Head of caudate nucleus (tissue), 42 donors: ENCODE measurements around the gene ESPL1.
A peak's percentile ranks its signal among the peaks of the same experiment; 100 is the strongest.
"Not testable (repeated sequence)": the region's sequence is repeated elsewhere in the genome, so short reads cannot be mapped to it uniquely, and the experiment has no call there.

ENCODE experiments used
- DNase-seq, 42 donors: peaks; one replicate each; pipeline versions ENCODE4 v3.0.0 to v3.0.0-alpha.2; 2020 to 2021; ENCODE audit warnings: mixed read lengths in 7 of 42
- intact Hi-C: fragments of 100-400 bp; cut with DNase I; formaldehyde crosslinking; loops from one replicate; pipeline ENCODE4 v1.15.0; 2022

ESPL1 gene

GRCh38 chr12:53326460-53327185 lies 58.5 kb downstream of the ESPL1 start:
- intact Hi-C loops, result loop anchor here (10.0 kb wide), 1 partner anchor 112 kb away; no protein-coding TSS in a partner anchor

GRCh38 chr12:53327435-53328042 lies 59.4 kb downstream of the ESPL1 start:
- intact Hi-C loops, result loop anchor here (10.0 kb wide), 1 partner anchor 113 kb away; no protein-coding TSS in a partner anchor
- peak in 5 of 42 donors; percentile 19 to 74 (median 39) for DNase-seq

More at GRCh38 chr12:53326460-53327185, 58.5 kb downstream of the ESPL1 start:
- DNase-seq, result no peak

GRCh38 chr12:53328043-53328435 lies 59.9 kb downstream of the ESPL1 start:
- DNase-seq, result no peak
- intact Hi-C loops, result loop anchor here (10.0 kb wide), 1 partner anchor 113 kb away; no protein-coding TSS in a partner anchor

GRCh38 chr12:53330671-53331070 lies 62.6 kb downstream of the ESPL1 start:
- no peak for DNase-seq
- intact Hi-C loops, result no loop called here

- intact Hi-C loops, DNase-seq: not testable (repeated sequence)
Measured at GRCh38 chr12:53332339-53332738, 64.2 kb downstream of the ESPL1 start.

- intact Hi-C loops, result no loop called here
- DNase-seq, result no peak
Measured at GRCh38 chr12:53332744-53333143, 64.6 kb downstream of the ESPL1 start.

GRCh38 chr12:53333289-53333688 lies 65.2 kb downstream of the ESPL1 start:
- intact Hi-C loops, result no loop called here
- DNase-seq, result no peak

GRCh38 chr12:53333845-53334244 lies 65.7 kb downstream of the ESPL1 start:
- intact Hi-C loops, result no loop called here
- DNase-seq, result no peak

- intact Hi-C loops, result no loop called here
- DNase-seq, result no peak
Measured at GRCh38 chr12:53334822-53335221, 66.7 kb downstream of the ESPL1 start.

- DNase-seq, result peak in 1 of 42 donors; percentile 34
- intact Hi-C loops, result no loop called here
Measured at GRCh38 chr12:53336181-53336681, 68.1 kb downstream of the ESPL1 start, which contains the start of gene SP7. Gene SP7 (minus strand): TSS chr12:53336354. CDS start chr12:53335646, 708 bp downstream.

- intact Hi-C loops, result no loop called here
- no peak for DNase-seq
Measured at GRCh38 chr12:53338017-53338416, 69.9 kb downstream of the ESPL1 start.

- intact Hi-C loops, result no loop called here
- no peak for DNase-seq
Measured at GRCh38 chr12:53338916-53339315, 70.8 kb downstream of the ESPL1 start.

GRCh38 chr12:53340398-53340797 lies 72.3 kb downstream of the ESPL1 start:
- DNase-seq, result no peak
- intact Hi-C loops, result no loop called here
